ENCODE data around the gene PLCG2. TPM values are rescaled to one million over a fixed set of nuclear protein-coding genes. Genes with fewer than 3 reads are reported as not detected.

The PLCG2 gene
- total RNA-seq, 4 donors from 2014 or later: 30.5 to 243 (median 56.2) TPM

- Histone ChIP-seq H3K27ac (no peak overlapping the region), H3K36me3 (peaks cover 0 to 16% (median 0%) of the 10 kb centered on the region in 3 donors), H3K9me3 (no peaks in the 10 kb centered on the region), H3K4me1 (no peaks in the 10 kb centered on the region), H3K4me3 (no peak overlapping the region), H3K27me3 (no peaks in the 10 kb centered on the region)
- DNase-seq: no peak
- TF ChIP-seq CTCF (IDR thresholded peaks at IDR 0.05) (no peak), POLR2A (IDR thresholded peaks at IDR 0.05) (no peak)
Measured at GRCh38 chr16:81912395-81912794, 133.3 kb downstream of the PLCG2 start.

GRCh38 chr16:81913222-81913621 is 134.1 kb downstream of the PLCG2 start:
- no peak overlapping the region for H3K4me3 ChIP-seq
- DNase-seq: no peak
- H3K4me1 ChIP-seq: no peaks in the 10 kb centered on the region
- no peaks in the 10 kb centered on the region for H3K9me3 ChIP-seq
- H3K27me3 ChIP-seq: no peaks in the 10 kb centered on the region
- H3K36me3 ChIP-seq: peaks cover 0 to 9% (median 0%) of the 10 kb centered on the region in 3 donors
- no peak overlapping the region for H3K27ac ChIP-seq
- TF ChIP-seq POLR2A (IDR thresholded peaks at IDR 0.05): no peak
- no peak for TF ChIP-seq CTCF (IDR thresholded peaks at IDR 0.05)

DNA sequence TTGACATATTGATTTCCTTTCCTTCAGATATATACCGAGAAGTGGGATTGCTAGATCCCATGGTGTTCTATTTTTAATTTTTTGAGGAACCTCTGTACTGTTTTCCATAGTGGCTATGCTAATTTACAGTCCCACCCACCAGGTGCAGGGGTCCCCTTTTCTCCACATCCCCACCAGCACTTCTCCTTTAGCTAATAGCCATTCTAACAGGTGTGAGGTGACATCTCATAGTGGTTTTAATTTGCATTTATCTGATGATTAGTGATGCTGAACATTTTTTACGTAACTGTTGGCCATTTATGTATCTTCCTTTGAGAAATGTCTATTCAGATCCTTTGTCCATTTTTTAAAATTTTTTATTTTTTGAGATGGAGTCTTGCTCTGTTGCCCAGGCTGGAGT is 138.3 kb downstream of the PLCG2 start:
- no peaks in the 10 kb centered on the region for H3K9me3 ChIP-seq
- H3K27ac ChIP-seq: no peak overlapping the region
- H3K4me1 ChIP-seq: no peaks in the 10 kb centered on the region
- TF ChIP-seq CTCF (IDR thresholded peaks at IDR 0.05) (no peak), POLR2A (IDR thresholded peaks at IDR 0.05) (no peak)
- H3K27me3 ChIP-seq: no peaks in the 10 kb centered on the region
- DNase-seq: no peak
- H3K4me3 ChIP-seq: no peak overlapping the region
- H3K36me3 ChIP-seq: peaks cover 0 to 19% (median 0%) of the 10 kb centered on the region in 3 donors

DNA sequence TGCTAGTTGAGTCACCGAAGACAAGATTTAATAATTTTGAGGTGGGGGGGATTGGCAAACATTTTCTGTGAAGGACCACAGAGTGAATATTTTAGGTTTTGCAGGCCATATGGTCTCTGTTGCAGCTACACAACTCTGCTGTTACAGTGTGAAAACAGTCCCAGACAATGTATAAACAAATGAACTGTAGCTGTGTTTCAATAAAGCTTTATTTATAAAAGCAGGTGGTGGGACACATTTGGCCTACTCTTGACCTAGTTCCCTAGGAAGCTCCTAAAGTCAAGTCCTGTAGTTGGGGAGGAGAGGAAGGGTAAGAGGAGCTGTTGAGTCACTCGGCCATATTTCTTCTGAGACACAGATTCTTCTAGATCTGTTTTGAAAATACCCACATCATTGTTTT is 139.8 kb downstream of the PLCG2 start:
- Histone ChIP-seq H3K4me3 (no peak overlapping the region), H3K27me3 (no peaks in the 10 kb centered on the region), H3K36me3 (peaks cover 0 to 11% (median 0%) of the 10 kb centered on the region in 3 donors), H3K4me1 (no peaks in the 10 kb centered on the region), H3K9me3 (no peaks in the 10 kb centered on the region), H3K27ac (no peak overlapping the region)
- TF ChIP-seq POLR2A (IDR thresholded peaks at IDR 0.05): no peak
- no peak for DNase-seq

GRCh38 chr16:81920498-81920897 is 141.4 kb downstream of the PLCG2 start:
- H3K27ac ChIP-seq: no peak overlapping the region

More at GRCh38 chr16:81920498-81920897, 141.4 kb downstream of the PLCG2 start:
- peaks cover 0 to 11% (median 0%) of the 10 kb centered on the region in 3 donors for H3K36me3 ChIP-seq
- no peaks in the 10 kb centered on the region for H3K9me3 ChIP-seq
- H3K4me3 ChIP-seq: no peak overlapping the region
- no peak for DNase-seq
- H3K27me3 ChIP-seq: no peaks in the 10 kb centered on the region
- TF ChIP-seq POLR2A (IDR thresholded peaks at IDR 0.05) (no peak), CTCF (IDR thresholded peaks at IDR 0.05) (no peak)
- no peaks in the 10 kb centered on the region for H3K4me1 ChIP-seq

Measured in Peyer's patch (tissue), 4 donors.